Endothelial cell of umbilical vein (primary cell): ENCODE results near the gene EPC2. TPM values are rescaled to one million over a fixed set of nuclear protein-coding genes. Genes with fewer than 3 reads are reported as not detected.

Experiments
- BruUV-seq: library from RNA; stranded (reverse); fragments of 400-500 nt; replicated peaks from 2 replicates; lab custom pipeline; 2021; lab: Mats Ljungman, UMichigan
- CTCF ChIA-PET: fragments of 300-600, 350-600 bp; sonication (Branson Sonifier 250); formaldehyde crosslinking; loops from one replicate; lab custom pipeline; 2021; ENCODE audit warnings: antibody characterized with exemption, inconsistent platforms; lab: Charles Lee
- POLR2A ChIA-PET: fragments of 300-600, 350-600 bp; sonication (Branson Sonifier 250); formaldehyde crosslinking; loops from one replicate; lab custom pipeline; 2021; ENCODE audit warnings: antibody characterized with exemption, inconsistent platforms; lab: Charles Lee
- DNase-seq: peaks from one replicate; pipeline ENCODE4 v3.0.0-alpha.2; 2011; ENCODE audit warnings: low read depth, low spot score
- FAIRE-seq: peaks from 2 replicates; lab custom pipeline; 2011; peaks lifted over from hg19 to GRCh38; lab: Jason Lieb, UNC
- H2AFZ ChIP-seq: 2 replicates; pipeline ENCODE4 v1.6.0; 2012; ENCODE audit warnings: low read depth, low read length, control low read depth, inconsistent platforms
- H3K27ac ChIP-seq: 2 replicates; pipeline ENCODE4 v1.5.1; 2011; ENCODE audit warnings: low read depth, mild to moderate bottlenecking, control low read depth, low read length, moderate library complexity; ENCODE audit not compliant: insufficient read depth
- H3K27me3 ChIP-seq, 2 experiments: 2 replicates each; pipeline versions ENCODE4 v1.6.0 to v1.6.1; 2011; ENCODE audit warnings: low read length in 2 of 2, mixed read lengths in 1 of 2; ENCODE audit not compliant: control insufficient read depth in 2 of 2, insufficient read depth in 2 of 2
- H3K36me3 ChIP-seq, 2 experiments: 2 replicates in 1 of 2; 3 replicates in 1 of 2; pipeline ENCODE4 v1.5.1; 2011; ENCODE audit warnings: low read length in 2 of 2, mild to moderate bottlenecking in 1 of 2, moderate library complexity in 1 of 2; ENCODE audit not compliant: control insufficient read depth in 2 of 2, insufficient read depth in 2 of 2; ENCODE audit errors: extremely low read depth in 1 of 2
- H3K4me1 ChIP-seq: 3 replicates; pipeline ENCODE4 v1.5.1; 2011; ENCODE audit warnings: mild to moderate bottlenecking, low read length; ENCODE audit not compliant: control insufficient read depth, insufficient read depth; ENCODE audit errors: extremely low read depth
- H3K4me2 ChIP-seq: 2 replicates; pipeline ENCODE4 v1.6.1; 2011; ENCODE audit warnings: low read length, control low read depth, mixed read lengths; ENCODE audit not compliant: insufficient read depth
- H3K4me3 ChIP-seq, 3 experiments: fragments of 200-600 bp in 1 of 3; sonication (generic), shearing (Covaris generic) in 1 of 3; replicated peaks in 1 of 3; 2 replicates each; pipeline ENCODE4 v1.5.1; 2011 to 2016; ENCODE audit warnings: control low read depth in 3 of 3, low read length in 3 of 3, mild to moderate bottlenecking in 2 of 3, inconsistent platforms in 1 of 3, low read depth in 1 of 3, moderate library complexity in 1 of 3; ENCODE audit not compliant: insufficient read depth in 1 of 3
- H3K79me2 ChIP-seq: 2 replicates; pipeline ENCODE4 v1.6.0; 2012; ENCODE audit warnings: low read length, inconsistent platforms; ENCODE audit not compliant: control insufficient read depth, insufficient read depth
- H3K9ac ChIP-seq: replicated peaks from 2 replicates; pipeline ENCODE3; 2011; ENCODE audit warnings: low read length, control low read depth; ENCODE audit not compliant: insufficient read depth; ENCODE audit errors: extremely low read depth
- H3K9me1 ChIP-seq: replicated peaks from 3 replicates; pipeline ENCODE4 v1.6.0; 2011; ENCODE audit warnings: mild to moderate bottlenecking, low read length; ENCODE audit not compliant: control insufficient read depth, insufficient read depth; ENCODE audit errors: extremely low read depth
- H3K9me3 ChIP-seq: replicated peaks from 2 replicates; pipeline ENCODE4 v1.5.1; 2012; ENCODE audit warnings: low read length, inconsistent platforms; ENCODE audit not compliant: control insufficient read depth, insufficient read depth
- H4K20me1 ChIP-seq: replicated peaks from 2 replicates; pipeline ENCODE3; 2011; ENCODE audit warnings: mild to moderate bottlenecking, low read length; ENCODE audit not compliant: control insufficient read depth, insufficient read depth; ENCODE audit errors: extremely low read depth
- EZH2 ChIP-seq: IDR thresholded peaks from 2 replicates; pipeline ENCODE4 v1.6.1; 2012; ENCODE audit warnings: borderline replicate concordance, low read depth, mild to moderate bottlenecking, moderate library complexity, low read length, inconsistent platforms; ENCODE audit not compliant: severe bottlenecking
- FOS ChIP-seq: IDR thresholded peaks from 2 replicates; pipeline ENCODE4 v1.6.1; 2011; ENCODE audit warnings: mild to moderate bottlenecking, low read length, moderate library complexity, borderline replicate concordance; ENCODE audit not compliant: insufficient read depth
- GATA2 ChIP-seq: IDR thresholded peaks from 2 replicates; pipeline ENCODE4 v1.7.0; 2011; ENCODE audit warnings: low read depth, mild to moderate bottlenecking, moderate library complexity, mixed read lengths, low read length; ENCODE audit not compliant: insufficient read length, insufficient read depth
- JUN ChIP-seq: IDR thresholded peaks from 2 replicates; pipeline ENCODE4 v1.6.1; 2011; ENCODE audit warnings: borderline replicate concordance, low read depth; ENCODE audit not compliant: insufficient read length, insufficient read depth
- MYC ChIP-seq: IDR thresholded peaks from one replicate; pipeline ENCODE4 v1.6.1; 2011; ENCODE audit warnings: mild to moderate bottlenecking, low read depth, low read length
- POLR2AphosphoS5 ChIP-seq: IDR thresholded peaks from 2 replicates; pipeline ENCODE4 v1.6.1; 2012; ENCODE audit warnings: low read depth, mild to moderate bottlenecking, control low read depth, low read length, moderate library complexity; ENCODE audit not compliant: insufficient read depth
- dilution Hi-C: fragments of 300-500 bp; cut with MboI; formaldehyde crosslinking; loops from one replicate; pipeline ENCODE4 v1.15.0; 2019; ENCODE audit warnings: low sequenced_read_pairs; ENCODE audit not compliant: extremely low pct_ligation_motif_present
- intact Hi-C: fragments of 100-400 bp; cut with micrococcal nuclease; formaldehyde crosslinking; loops from one replicate; pipeline ENCODE4 v1.10.0; 2022
- polyA plus RNA-seq, 4 experiments: library from polyadenylated mRNA; depleted of rRNA in 3 of 4; stranded (reverse) in 3 of 4; unstranded in 1 of 4; fragments of >200 nt; gene quantifications; 2 replicates each; pipeline versions ENCODE4 v1.2.1 to v1.2.3, GENCODE V29; 2011 to 2012; ENCODE audit warnings: missing spikeins in 1 of 4
- total RNA-seq: library from RNA; stranded (reverse); gene quantifications from 2 replicates; pipeline ENCODE4 v1.2.3, GENCODE V29; 2021
- TF ChIP-seq, protein P1 (sequence below), 2 donors: IDR thresholded peaks; 1 replicate in 1 of 2; 2 replicates in 1 of 2; pipeline ENCODE4 v1.5.1; 2011; ENCODE audit warnings: low read length in 2 of 2, mild to moderate bottlenecking in 2 of 2, moderate library complexity in 2 of 2, control low read depth in 1 of 2, inconsistent platforms in 1 of 2, low read depth in 1 of 2; ENCODE audit not compliant: insufficient read depth in 1 of 2; ENCODE audit errors: extremely low read depth in 1 of 2
- TF ChIP-seq, protein P2 (sequence below): IDR thresholded peaks from 2 replicates; pipeline ENCODE4 v1.6.1; 2011; ENCODE audit not compliant: insufficient read depth, insufficient read length

Gene EPC2
- total and polyA plus RNA-seq, 2 donors (not counting 3 experiments of a cell fraction or from before 2014, with no cell fraction given) = 15.1 to 25.2 TPM

- Histone ChIP-seq H3K4me3 (no peak overlapping the region), H3K27me3 (no peaks in the 10 kb centered on the region), H3K27ac (no peak overlapping the region), H3K4me1 (peaks cover 25% of the 10 kb centered on the region), H3K9me3 (no peaks in the 10 kb centered on the region), H3K9ac (no peak overlapping the region), H3K9me1 (no peaks in the 10 kb centered on the region), H4K20me1 (peaks cover 8% of the 10 kb centered on the region), H3K36me3 (no peaks in the 10 kb centered on the region), H3K4me2 (peak overlapping the region; percentile 56), H2AFZ (no peak overlapping the region), H3K79me2 (peaks cover 19% of the 10 kb centered on the region)
- FAIRE-seq (no peak), DNase-seq (peak; percentile 7)
- ChIA-PET POLR2A (no interaction called here), CTCF (interaction anchor here (1.0 to 1.7 kb wide), 4 partner anchors 8 to 375 kb away, joined by 3 to 4 read pairs (median 4); no protein-coding TSS in a partner anchor)
- intact Hi-C loops (loop anchor here (5.0 to 10.0 kb wide), 5 partner anchors 343 to 923 kb away; partner anchors contain the start of gene ACVR2A), dilution Hi-C loops (no loop called here)
- no TSS peak for BruUV-seq
- TF ChIP-seq, protein P1, sequence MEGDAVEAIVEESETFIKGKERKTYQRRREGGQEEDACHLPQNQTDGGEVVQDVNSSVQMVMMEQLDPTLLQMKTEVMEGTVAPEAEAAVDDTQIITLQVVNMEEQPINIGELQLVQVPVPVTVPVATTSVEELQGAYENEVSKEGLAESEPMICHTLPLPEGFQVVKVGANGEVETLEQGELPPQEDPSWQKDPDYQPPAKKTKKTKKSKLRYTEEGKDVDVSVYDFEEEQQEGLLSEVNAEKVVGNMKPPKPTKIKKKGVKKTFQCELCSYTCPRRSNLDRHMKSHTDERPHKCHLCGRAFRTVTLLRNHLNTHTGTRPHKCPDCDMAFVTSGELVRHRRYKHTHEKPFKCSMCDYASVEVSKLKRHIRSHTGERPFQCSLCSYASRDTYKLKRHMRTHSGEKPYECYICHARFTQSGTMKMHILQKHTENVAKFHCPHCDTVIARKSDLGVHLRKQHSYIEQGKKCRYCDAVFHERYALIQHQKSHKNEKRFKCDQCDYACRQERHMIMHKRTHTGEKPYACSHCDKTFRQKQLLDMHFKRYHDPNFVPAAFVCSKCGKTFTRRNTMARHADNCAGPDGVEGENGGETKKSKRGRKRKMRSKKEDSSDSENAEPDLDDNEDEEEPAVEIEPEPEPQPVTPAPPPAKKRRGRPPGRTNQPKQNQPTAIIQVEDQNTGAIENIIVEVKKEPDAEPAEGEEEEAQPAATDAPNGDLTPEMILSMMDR (IDR thresholded peaks at IDR 0.05; ENCODE audit: extremely low read depth in 1 of 2, insufficient read depth in 1 of 2, low read depth in 1 of 2, low read length in 2 of 2) = no peak
- no peak for TF ChIP-seq EZH2
- no peak for TF ChIP-seq FOS
- no peak for TF ChIP-seq JUN
- no peak for TF ChIP-seq POLR2AphosphoS5
- TF ChIP-seq, protein P2, sequence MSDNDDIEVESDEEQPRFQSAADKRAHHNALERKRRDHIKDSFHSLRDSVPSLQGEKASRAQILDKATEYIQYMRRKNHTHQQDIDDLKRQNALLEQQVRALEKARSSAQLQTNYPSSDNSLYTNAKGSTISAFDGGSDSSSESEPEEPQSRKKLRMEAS = no peak
- no peak for TF ChIP-seq GATA2
- no peak for TF ChIP-seq MYC
These were observed 2.3 kb upstream of the EPC2 start for GRCh38 chr2:148642112-148642744.
